ENCODE measurements around the gene WDFY2. TPM values are rescaled to one million over a fixed set of nuclear protein-coding genes. Genes with fewer than 3 reads are reported as not detected.
"Not testable (repeated sequence)": the region's sequence is repeated elsewhere in the genome, so short reads cannot be mapped to it uniquely, and the experiment has no call there.

Gene WDFY2
- total RNA-seq, 1 donor from 2014 or later, result 9.0 TPM

- Mint-ChIP-seq H3K4me3 (ENCODE audit: low read depth) (no peak overlapping the region), H3K4me1 (ENCODE audit: low read depth) (peaks cover 26% of the 10 kb centered on the region), H3K27me3 (ENCODE audit: low read depth) (no peaks in the 10 kb centered on the region), H3K9me3 (no peaks in the 10 kb centered on the region), H3K36me3 (ENCODE audit: low read depth) (no peaks in the 10 kb centered on the region), H3K27ac (no peak overlapping the region)
- DNase-seq (ENCODE audit: low spot score), result no peak
- intact Hi-C loops (cut with micrococcal nuclease), result no loop called here
Observed at GRCh38 chr13:51632591-51633362, 48.5 kb downstream of the WDFY2 start.

- Mint-ChIP-seq H3K9me3 (no peaks in the 10 kb centered on the region), H3K27me3 (ENCODE audit: low read depth) (no peaks in the 10 kb centered on the region), H3K36me3 (ENCODE audit: low read depth) (no peaks in the 10 kb centered on the region), H3K4me3 (ENCODE audit: low read depth) (no peak overlapping the region), H3K27ac (no peak overlapping the region), H3K4me1 (ENCODE audit: low read depth) (peaks cover 24% of the 10 kb centered on the region)
- intact Hi-C loops (cut with micrococcal nuclease), result no loop called here
- DNase-seq (ENCODE audit: low spot score), result no peak
Observed at GRCh38 chr13:51635137-51635878, 51.0 kb downstream of the WDFY2 start.

- DNase-seq (ENCODE audit: low spot score), result no peak
- Mint-ChIP-seq H3K4me3 (ENCODE audit: low read depth) (no peak overlapping the region), H3K9me3 (no peaks in the 10 kb centered on the region), H3K27ac (no peak overlapping the region), H3K27me3 (ENCODE audit: low read depth) (no peaks in the 10 kb centered on the region), H3K4me1 (ENCODE audit: low read depth) (peaks cover 23% of the 10 kb centered on the region), H3K36me3 (ENCODE audit: low read depth) (no peaks in the 10 kb centered on the region)
- intact Hi-C loops (cut with micrococcal nuclease), result no loop called here
Observed at GRCh38 chr13:51636349-51636890, 52.2 kb downstream of the WDFY2 start.

DNA sequence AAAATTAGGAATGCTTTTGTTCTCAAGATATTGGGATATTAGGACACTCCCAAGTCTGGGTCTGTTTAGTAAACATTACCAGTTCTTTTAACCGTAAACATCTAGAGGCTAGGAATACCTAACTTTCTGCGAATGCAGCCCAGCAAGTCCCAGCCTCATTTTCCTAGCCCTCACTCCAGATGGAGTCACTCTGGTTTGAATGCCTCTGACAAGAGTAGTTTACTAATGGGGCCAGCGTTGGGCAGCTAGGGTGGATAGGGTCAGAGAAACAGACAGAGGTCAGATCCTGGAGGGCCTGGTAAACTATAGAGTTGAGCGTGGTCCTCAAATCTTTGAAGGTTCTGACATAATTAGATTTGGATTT is 53.6 kb downstream of the WDFY2 start:
- peaks cover 23% of the 10 kb centered on the region for H3K4me1 Mint-ChIP-seq (ENCODE audit: low read depth)
- H3K27me3 Mint-ChIP-seq (ENCODE audit: low read depth), result no peaks in the 10 kb centered on the region
- intact Hi-C loops (cut with micrococcal nuclease), result no loop called here
- no peak overlapping the region for H3K27ac Mint-ChIP-seq
- no peak for DNase-seq (ENCODE audit: low spot score)
- H3K36me3 Mint-ChIP-seq (ENCODE audit: low read depth), result no peaks in the 10 kb centered on the region
- H3K4me3 Mint-ChIP-seq (ENCODE audit: low read depth), result no peak overlapping the region
- no peaks in the 10 kb centered on the region for H3K9me3 Mint-ChIP-seq

DNA sequence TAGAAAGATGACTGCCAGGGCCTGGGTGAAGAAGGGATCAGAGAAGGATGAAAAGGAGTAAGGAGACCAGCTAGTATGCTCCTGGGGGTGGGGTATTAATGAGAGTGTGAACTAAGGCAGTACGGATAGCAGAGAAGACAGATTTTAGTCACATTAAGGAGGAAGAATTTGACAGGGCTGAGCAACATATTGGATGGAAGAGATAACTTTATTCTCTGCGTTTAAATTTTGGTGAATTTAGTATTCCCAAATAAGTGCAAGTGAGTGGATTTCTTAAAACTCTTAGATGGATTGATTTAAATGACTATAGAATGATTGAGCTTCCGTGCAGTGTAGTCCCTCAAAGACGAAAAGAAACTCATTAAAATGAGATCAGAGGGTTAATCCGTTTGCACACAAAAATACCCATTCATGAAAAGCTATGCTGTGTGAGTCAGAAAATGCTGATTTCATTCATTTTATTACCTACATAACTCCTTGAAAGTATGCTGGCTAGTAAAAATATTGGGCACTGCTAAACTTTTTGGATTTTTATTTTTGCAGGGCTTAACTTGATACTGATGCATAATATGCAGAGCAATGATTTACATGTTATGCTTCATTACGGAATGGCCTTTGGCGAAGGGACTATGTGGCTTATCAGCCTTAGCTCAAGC is 54.1 kb downstream of the WDFY2 start:
- Mint-ChIP-seq H3K36me3 (ENCODE audit: low read depth) (no peaks in the 10 kb centered on the region), H3K27ac (no peak overlapping the region), H3K9me3 (no peaks in the 10 kb centered on the region), H3K4me3 (ENCODE audit: low read depth) (no peak overlapping the region), H3K4me1 (ENCODE audit: low read depth) (peaks cover 24% of the 10 kb centered on the region), H3K27me3 (ENCODE audit: low read depth) (no peaks in the 10 kb centered on the region)
- no peak for DNase-seq (ENCODE audit: low spot score)
- intact Hi-C loops (cut with micrococcal nuclease), result no loop called here

DNA sequence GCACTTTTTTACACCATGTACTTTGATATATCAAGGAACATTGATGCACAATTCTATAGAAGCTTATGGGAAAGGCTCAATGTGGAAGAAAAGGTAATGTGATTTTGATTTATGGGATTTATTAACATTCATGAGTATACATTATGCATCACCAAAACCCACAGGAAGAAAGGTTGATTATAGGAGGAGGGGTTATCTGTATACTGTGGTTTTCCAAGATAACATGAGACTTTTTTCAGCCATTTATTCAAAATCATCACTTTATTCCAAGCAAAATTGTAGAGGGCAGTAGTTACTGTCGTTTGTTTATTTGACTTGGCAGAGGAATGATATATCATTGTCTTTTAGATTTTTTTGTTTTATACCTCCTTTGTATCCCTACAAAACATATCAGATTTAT is 54.9 kb downstream of the WDFY2 start:
- H3K36me3 Mint-ChIP-seq (ENCODE audit: low read depth), result no peaks in the 10 kb centered on the region
- intact Hi-C loops (cut with micrococcal nuclease), result no loop called here
- H3K27ac Mint-ChIP-seq, result no peak overlapping the region
- DNase-seq (ENCODE audit: low spot score), result no peak
- peaks cover 29% of the 10 kb centered on the region for H3K4me1 Mint-ChIP-seq (ENCODE audit: low read depth)
- H3K9me3 Mint-ChIP-seq, result no peaks in the 10 kb centered on the region
- H3K27me3 Mint-ChIP-seq (ENCODE audit: low read depth), result no peaks in the 10 kb centered on the region
- H3K4me3 Mint-ChIP-seq (ENCODE audit: low read depth), result no peak overlapping the region

- intact Hi-C loops (cut with micrococcal nuclease); DNase-seq (ENCODE audit: low spot score); H3K36me3 Mint-ChIP-seq (ENCODE audit: low read depth); H3K27ac Mint-ChIP-seq; H3K9me3 Mint-ChIP-seq; H3K4me3 Mint-ChIP-seq (ENCODE audit: low read depth); H3K27me3 Mint-ChIP-seq (ENCODE audit: low read depth): not testable (repeated sequence)
- peaks cover 33% of the 10 kb centered on the region for H3K4me1 Mint-ChIP-seq (ENCODE audit: low read depth)
Observed at GRCh38 chr13:51640696-51641095, 56.4 kb downstream of the WDFY2 start.

GRCh38 chr13:51643105-51643881 is 59.0 kb downstream of the WDFY2 start:
- Mint-ChIP-seq H3K4me1 (ENCODE audit: low read depth) (peaks cover 34% of the 10 kb centered on the region), H3K36me3 (ENCODE audit: low read depth) (no peaks in the 10 kb centered on the region), H3K27me3 (ENCODE audit: low read depth) (no peaks in the 10 kb centered on the region), H3K27ac (no peak overlapping the region), H3K9me3 (no peaks in the 10 kb centered on the region), H3K4me3 (ENCODE audit: low read depth) (no peak overlapping the region)
- intact Hi-C loops (cut with micrococcal nuclease), result no loop called here
- DNase-seq (ENCODE audit: low spot score), result no peak

- DNase-seq (ENCODE audit: low spot score), result no peak
- no peaks in the 10 kb centered on the region for H3K9me3 Mint-ChIP-seq
- no peak overlapping the region for H3K4me3 Mint-ChIP-seq (ENCODE audit: low read depth)
- H3K4me1 Mint-ChIP-seq (ENCODE audit: low read depth), result peaks cover 33% of the 10 kb centered on the region
- no peaks in the 10 kb centered on the region for H3K36me3 Mint-ChIP-seq (ENCODE audit: low read depth)
- intact Hi-C loops (cut with micrococcal nuclease), result no loop called here
- H3K27me3 Mint-ChIP-seq (ENCODE audit: low read depth), result no peaks in the 10 kb centered on the region
- H3K27ac Mint-ChIP-seq, result no peak overlapping the region
Observed at GRCh38 chr13:51643882-51644281, 59.6 kb downstream of the WDFY2 start.

GRCh38 chr13:51644654-51645053 is 60.4 kb downstream of the WDFY2 start:
- H3K4me3 Mint-ChIP-seq (ENCODE audit: low read depth), result no peak overlapping the region
- no peaks in the 10 kb centered on the region for H3K27me3 Mint-ChIP-seq (ENCODE audit: low read depth)
- H3K4me1 Mint-ChIP-seq (ENCODE audit: low read depth), result peaks cover 31% of the 10 kb centered on the region
- no peak for DNase-seq (ENCODE audit: low spot score)
- no peak overlapping the region for H3K27ac Mint-ChIP-seq
- intact Hi-C loops (cut with micrococcal nuclease), result no loop called here
- H3K9me3 Mint-ChIP-seq, result no peaks in the 10 kb centered on the region
- no peaks in the 10 kb centered on the region for H3K36me3 Mint-ChIP-seq (ENCODE audit: low read depth)

DNA sequence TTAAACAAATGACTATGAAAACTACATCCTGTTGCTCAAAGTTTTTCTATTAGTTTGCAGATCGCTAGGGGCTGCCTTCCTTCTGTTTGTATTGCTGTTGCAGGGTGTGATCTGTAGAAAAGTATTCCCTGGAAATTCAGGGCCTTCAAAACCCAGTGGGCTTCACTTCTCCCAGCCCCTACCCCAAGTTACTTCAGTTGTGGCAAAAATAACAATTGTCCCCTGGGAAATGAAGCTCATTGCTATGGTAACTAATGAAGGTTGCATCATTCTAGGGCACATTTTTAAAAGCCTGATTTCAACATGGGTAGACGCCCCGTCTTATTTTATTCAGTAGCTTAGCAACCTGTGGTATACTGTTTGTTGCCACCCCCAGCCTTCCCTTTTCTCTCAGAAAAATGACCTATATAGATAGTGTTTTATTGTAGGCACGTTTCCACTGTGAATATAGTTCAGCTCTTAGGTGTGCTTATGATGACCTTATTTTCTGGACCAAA is 60.9 kb downstream of the WDFY2 start:
- H3K4me1 Mint-ChIP-seq (ENCODE audit: low read depth), result peaks cover 31% of the 10 kb centered on the region
- no peaks in the 10 kb centered on the region for H3K36me3 Mint-ChIP-seq (ENCODE audit: low read depth)
- no peak overlapping the region for H3K4me3 Mint-ChIP-seq (ENCODE audit: low read depth)
- H3K27ac Mint-ChIP-seq, result peak overlapping the region; percentile 43
- no peaks in the 10 kb centered on the region for H3K27me3 Mint-ChIP-seq (ENCODE audit: low read depth)
- DNase-seq (ENCODE audit: low spot score), result no peak
- intact Hi-C loops (cut with micrococcal nuclease), result no loop called here
- H3K9me3 Mint-ChIP-seq, result no peaks in the 10 kb centered on the region
